Activated CD4-positive, CD25-positive, alpha-beta regulatory T cell treated with anti-CD3 and anti-CD28 coated beads, Interleukin-2, amount 50 U/mL, for 72 hours (primary cell): ENCODE results near the gene PHLDB3.
A peak's percentile ranks its signal among the peaks of the same experiment; 100 is the strongest.
"Not testable (repeated sequence)": the region's sequence is repeated elsewhere in the genome, so short reads cannot be mapped to it uniquely, and the experiment has no call there.

ENCODE experiments used
- DNase-seq: peaks from one replicate; pipeline ENCODE4 v3.0.0; 2021

The PHLDB3 gene

DNA sequence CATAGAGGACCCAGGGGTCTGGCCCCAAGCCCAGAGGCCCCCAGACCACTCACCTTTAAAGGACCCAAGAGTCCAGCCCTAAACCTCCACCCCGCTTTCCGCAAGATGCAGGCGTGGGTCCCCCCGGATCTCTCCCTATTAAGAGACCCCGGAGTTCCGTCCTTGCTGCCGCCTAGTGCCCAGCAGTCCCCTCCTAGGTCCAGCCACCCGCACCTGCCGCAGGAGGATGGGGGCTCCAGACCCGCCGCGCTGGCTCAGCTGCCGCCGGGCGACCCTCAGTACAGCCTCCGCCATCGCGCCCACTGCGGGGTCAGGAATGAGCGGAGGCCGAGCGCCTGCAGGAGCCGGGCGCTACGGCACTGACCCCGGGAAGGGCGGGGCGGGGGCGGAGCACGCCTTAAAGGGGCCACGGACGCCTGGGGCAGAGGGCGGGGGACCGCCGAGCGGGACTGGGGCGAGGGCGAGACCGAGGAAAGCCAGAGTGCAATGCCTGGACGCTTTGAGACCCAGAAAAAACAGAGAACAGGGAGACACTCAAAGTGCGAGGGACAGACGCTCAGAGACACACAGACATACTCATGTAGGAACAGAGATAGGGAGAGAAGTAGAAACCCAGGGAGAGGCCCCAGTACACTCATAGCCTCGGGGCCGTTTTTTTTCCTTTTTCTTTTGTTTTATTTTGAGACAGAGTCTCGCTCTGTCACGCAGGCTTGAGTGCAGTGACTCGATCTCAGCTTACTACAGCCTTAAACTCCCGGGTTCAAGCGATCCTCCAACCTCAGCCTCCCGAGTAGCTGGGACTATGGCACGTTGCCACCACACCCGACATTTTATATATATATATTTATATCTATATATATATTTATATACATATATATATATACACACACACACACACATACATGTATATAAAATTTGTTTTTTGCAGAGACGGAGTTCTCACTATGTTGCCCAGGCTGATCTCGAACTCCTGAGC lies 22.6 kb upstream of the PHLDB3 start, which contains the start of gene ETHE1:
Gene ETHE1 (minus strand): TSS at position 318 of the 976 bp plus-strand sequence. CDS start 24 bp downstream, at position 294.
- DNase-seq = peak; percentile 80

DNA sequence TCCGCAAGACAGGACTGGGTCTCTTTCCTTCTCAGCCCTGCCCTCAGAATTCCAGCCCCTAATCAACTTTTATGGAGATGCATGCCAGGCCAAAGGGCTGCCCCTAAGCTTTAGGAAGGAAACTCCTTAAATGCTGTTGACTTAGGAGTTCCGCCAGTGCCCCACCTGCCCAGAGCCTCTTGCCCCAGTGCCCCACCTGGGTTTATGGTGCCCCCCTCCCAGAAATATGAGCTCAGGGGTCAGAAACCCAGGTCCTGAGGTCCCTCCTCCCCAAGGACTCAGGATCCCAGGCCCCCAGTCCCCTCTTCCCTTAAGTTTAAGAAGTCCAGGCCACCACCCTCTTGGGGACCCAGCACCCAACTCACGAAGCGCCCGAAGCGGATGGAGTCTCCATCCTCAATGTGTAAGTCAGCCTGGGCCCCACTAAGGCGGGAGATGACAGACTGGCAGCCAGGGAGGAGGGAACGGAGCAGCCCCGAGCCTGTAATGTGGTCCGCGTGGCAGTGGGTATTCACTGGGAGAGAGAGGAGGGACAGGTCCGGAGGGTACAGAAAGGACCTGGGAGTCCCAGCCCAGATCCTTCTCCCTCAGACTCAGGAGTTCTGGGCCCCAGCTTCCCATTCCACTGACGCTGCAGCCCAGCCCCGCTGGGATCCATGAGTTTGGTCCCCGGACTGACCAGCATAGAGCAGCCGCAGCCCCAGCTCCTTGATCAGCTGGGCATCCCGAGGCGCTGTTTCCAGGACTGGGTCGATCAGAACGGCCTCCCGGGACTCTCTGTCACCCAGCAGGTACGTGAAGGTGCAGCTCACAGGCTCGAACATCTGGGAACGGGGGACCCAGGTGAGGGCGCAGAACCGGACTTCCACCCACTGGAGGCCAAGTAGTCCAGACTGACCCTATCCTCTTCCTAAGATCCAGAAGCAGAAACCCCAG lies 21.6 kb upstream of the PHLDB3 start:
- DNase-seq = no peak

GRCh38 chr19:43524922-43525835 lies 20.6 kb upstream of the PHLDB3 start:
- DNase-seq = peak; percentile 36

- not testable (repeated sequence) for DNase-seq
Measured at GRCh38 chr19:43523696-43524095, 19.1 kb upstream of the PHLDB3 start.

- DNase-seq = no peak
Measured at GRCh38 chr19:43522929-43523328, 18.4 kb upstream of the PHLDB3 start.

DNA sequence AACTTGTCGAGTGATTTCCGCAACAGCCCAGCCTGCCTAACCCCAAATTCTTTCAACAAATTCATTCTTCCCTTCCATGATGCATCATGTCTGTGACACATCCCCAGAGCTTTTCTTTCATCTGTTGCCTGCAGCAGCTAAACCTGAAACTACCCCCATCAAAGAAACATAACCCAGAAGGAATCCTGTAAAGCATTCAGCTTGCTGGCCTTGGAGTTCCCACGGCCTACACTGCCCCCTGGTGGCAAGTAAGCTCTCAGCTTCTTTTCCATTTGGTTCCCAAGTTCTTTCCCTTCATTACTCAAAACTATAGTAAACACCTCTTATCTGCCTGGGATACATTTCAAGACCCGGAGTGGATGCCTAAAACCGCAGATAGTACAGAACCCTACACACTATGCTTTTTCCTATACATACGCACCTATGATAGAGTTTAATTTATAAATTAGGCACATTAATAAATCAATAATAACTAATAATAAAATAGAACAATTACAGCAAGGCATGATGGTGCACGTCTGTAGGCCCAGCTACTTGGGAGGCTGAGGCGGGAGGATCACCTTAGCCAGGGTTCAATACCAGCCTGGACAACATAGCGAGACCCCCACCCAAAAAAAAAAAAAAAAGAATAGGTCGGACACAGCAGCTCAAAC lies 15.0 kb upstream of the PHLDB3 start:
- peak; percentile 77 for DNase-seq

- no peak for DNase-seq
Measured at GRCh38 chr19:43518051-43518450, 13.5 kb upstream of the PHLDB3 start.

DNA sequence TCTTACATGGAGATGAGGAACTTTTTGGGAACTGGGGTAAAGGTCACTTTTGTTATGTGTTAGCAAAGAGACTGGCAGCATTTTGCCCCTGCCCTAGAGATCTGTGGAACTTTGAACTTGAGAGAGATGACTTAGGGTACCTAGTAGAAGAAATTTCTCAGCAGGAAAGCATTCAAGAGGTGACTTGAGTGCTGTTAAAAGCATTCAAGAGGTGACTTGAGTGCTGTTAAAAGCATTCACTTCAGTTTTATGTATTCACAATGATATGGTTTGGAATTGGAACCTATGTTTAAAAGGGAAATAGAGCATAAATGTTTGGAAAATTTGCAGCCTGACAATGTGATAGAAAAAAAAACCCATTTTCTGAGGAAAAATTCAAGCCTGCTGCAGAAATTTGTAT lies 7.9 kb upstream of the PHLDB3 start:
- not testable (repeated sequence) for DNase-seq

DNA sequence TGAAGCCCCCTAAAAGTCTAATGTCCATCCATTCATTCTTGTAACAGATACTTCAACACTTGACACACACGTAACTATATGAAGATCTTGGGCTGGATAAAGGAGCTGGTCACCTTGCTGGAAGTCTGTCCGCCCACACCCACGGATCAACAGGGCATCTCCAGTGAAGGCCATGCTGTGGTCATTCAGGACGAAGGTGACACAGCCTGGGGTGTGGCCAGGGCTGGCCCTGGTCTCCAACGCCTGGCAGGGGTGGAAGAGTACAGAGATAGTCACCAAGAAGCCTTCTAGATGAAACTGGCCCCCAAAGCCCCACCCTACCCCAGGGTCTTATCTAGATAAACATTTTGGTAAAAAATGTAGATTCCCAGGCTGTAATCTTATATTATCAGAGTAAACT lies 6.8 kb upstream of the PHLDB3 start:
- no peak for DNase-seq

- DNase-seq = no peak
Measured at GRCh38 chr19:43510713-43511112, 6.2 kb upstream of the PHLDB3 start.

- no peak for DNase-seq
Measured at GRCh38 chr19:43507880-43508279, 3.3 kb upstream of the PHLDB3 start.

- DNase-seq = no peak
Measured at GRCh38 chr19:43506629-43507028, 2.1 kb upstream of the PHLDB3 start.

DNA sequence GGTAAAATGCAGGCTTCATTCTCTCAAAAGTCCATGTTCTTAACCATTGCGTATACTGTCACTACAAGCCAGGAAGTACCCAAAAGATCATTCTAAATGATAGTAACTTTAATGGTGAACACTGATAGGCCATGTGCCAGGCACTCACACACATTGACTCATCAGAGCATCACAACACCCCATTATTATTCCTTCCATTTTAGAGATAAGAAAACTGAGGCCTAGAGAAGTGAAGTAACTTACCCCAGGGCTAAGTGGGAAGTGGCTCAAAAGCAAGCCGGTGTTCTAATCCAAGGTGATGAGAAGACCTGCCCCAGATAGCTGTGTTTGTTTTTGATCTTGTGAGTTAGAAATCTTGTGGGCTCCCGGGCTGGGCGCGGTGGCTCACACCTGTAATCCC lies 1.4 kb upstream of the PHLDB3 start:
- DNase-seq = no peak

- no peak for DNase-seq
Measured at GRCh38 chr19:43505186-43505456, 575 bp upstream of the PHLDB3 start.

- DNase-seq = peak; percentile 98
Measured at GRCh38 chr19:43503501-43504425, 783 bp downstream of the PHLDB3 start.

- DNase-seq = no peak
Measured at GRCh38 chr19:43502419-43502976, 2.0 kb downstream of the PHLDB3 start.

GRCh38 chr19:43501661-43502418 lies 2.7 kb downstream of the PHLDB3 start:
- no peak for DNase-seq

DNA sequence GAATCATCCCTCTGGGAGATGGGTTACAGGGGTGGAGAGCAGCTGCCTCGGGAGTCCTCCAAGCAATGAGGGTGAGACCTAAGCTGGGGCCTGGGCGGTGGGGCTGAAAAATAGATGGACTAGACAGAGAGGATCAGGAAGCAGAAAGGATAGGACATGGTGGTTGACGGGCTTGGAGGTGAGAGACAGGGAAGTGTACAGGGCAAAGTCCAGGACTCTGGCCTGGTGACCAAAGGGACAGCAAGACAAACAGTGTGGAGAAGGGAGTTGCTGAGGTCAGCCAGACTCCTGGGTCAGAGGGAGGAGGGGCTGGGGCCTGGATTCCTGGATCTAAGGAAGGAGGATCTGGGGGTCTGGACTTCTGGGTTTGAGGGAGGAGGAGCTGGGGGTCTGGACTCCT lies 5.5 kb downstream of the PHLDB3 start:
- no peak for DNase-seq

DNA sequence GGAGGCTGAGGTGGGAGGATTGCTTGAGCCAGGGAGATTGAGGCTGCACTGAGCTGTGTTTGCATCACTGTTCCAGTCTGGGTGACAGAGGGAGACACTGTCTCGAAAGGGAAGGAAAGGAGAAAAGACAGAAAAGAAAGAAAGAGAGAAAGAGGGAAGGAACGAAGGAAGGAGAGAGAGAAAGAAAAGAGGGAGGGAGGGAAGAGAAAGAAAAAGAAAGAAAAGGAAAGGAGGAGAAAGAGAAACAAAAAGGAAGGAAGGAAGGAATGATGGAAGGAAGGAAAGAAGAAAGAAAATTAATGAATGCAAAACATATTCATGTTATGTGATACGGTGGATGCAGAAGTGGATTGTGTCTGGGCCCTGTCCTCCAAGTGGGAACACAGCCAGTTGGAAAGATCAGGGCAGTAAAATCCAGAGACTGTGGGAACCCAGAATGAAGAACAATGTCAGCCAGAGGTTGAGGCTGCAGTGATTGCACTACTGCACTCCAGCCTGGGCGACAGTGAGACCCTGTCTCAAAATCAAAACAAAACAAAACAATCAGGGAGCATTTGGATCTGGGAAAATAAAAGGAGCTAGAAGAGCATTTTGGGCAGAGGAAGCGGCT lies 6.2 kb downstream of the PHLDB3 start:
- no peak for DNase-seq
